GM12875 (cell line): ENCODE data around the gene LAMA2.

Source experiments
- H3K4me3 ChIP-seq: one replicate; pipeline ENCODE4 v1.5.1; 2011; ENCODE audit warnings: low read depth, low read length, control low read depth
- CTCF ChIP-seq: IDR thresholded peaks from 2 replicates; pipeline ENCODE4 v1.5.1; 2011; ENCODE audit warnings: low read depth, mild to moderate bottlenecking, control low read depth, inconsistent platforms, low read length, moderate library complexity, borderline replicate concordance; ENCODE audit not compliant: insufficient read depth

LAMA2 gene

GRCh38 chr6:129360682-129360955, 477.7 kb downstream of the LAMA2 start:
- no peak for TF ChIP-seq CTCF
- no peak overlapping the region for H3K4me3 ChIP-seq

- no peak for TF ChIP-seq CTCF
- no peak overlapping the region for H3K4me3 ChIP-seq
Measured at GRCh38 chr6:129364037-129364436, 481.1 kb downstream of the LAMA2 start.

GRCh38 chr6:129364767-129365166, 481.8 kb downstream of the LAMA2 start:
- no peak overlapping the region for H3K4me3 ChIP-seq
- TF ChIP-seq CTCF: no peak

- TF ChIP-seq CTCF: no peak
- H3K4me3 ChIP-seq: no peak overlapping the region
Measured at GRCh38 chr6:129368076-129368475, 485.1 kb downstream of the LAMA2 start.

- no peak overlapping the region for H3K4me3 ChIP-seq
- TF ChIP-seq CTCF: no peak
Measured at GRCh38 chr6:129368970-129369369, 486.0 kb downstream of the LAMA2 start.

- no peak for TF ChIP-seq CTCF
- no peak overlapping the region for H3K4me3 ChIP-seq
Measured at GRCh38 chr6:129369737-129370136, 486.8 kb downstream of the LAMA2 start.

- H3K4me3 ChIP-seq: no peak overlapping the region
- peak; percentile 31; the same call in 1 of the 2 replicates for TF ChIP-seq CTCF
Measured at GRCh38 chr6:129370268-129370916, 487.5 kb downstream of the LAMA2 start.
